GM21619 (cell line): Measurements from ENCODE around the gene TBC1D16.

ENCODE experiments used
- ATAC-seq: cut with Tn5 transposase; IDR thresholded peaks from one replicate; pipeline ENCODE4 v1.9.1; 2021; ENCODE audit not compliant: unreplicated experiment

The TBC1D16 gene

DNA sequence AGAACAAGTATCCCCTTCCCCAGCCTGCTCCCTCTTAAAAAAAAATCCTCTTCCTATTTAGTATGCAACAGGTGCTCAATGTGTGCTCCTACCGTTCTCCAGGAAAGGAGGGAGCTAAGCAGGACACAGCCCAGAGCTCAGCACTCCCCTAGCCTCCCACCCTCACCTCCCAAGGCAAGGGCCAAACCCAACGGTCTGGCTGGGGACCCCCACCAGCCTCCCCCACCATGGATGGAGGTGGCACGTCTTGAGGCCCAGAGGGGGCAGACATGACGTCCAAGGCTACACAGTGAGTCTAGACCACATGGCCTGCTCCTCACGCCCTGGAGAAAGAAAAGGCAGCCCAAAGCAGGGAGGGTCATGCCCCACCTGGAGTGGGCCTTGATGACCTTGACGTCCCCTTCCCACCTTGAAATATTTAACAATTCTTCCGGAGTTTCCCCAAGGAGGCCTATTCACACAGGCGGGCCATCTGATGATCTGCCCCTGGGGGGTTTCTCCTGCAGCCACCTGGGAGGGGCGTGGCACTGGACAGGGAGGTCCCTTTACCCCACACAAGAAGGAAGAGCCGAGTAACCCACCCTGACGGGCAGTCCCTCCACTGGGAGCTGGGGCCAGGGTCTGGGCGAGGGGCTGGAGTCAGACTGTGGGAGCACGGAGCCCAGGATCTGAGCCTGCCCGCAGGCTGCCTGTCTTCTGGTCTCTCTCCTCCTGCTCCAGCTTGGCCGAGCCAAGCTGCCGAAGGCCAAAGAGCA is 107.0 kb downstream of the TBC1D16 start:
- no peak for ATAC-seq

DNA sequence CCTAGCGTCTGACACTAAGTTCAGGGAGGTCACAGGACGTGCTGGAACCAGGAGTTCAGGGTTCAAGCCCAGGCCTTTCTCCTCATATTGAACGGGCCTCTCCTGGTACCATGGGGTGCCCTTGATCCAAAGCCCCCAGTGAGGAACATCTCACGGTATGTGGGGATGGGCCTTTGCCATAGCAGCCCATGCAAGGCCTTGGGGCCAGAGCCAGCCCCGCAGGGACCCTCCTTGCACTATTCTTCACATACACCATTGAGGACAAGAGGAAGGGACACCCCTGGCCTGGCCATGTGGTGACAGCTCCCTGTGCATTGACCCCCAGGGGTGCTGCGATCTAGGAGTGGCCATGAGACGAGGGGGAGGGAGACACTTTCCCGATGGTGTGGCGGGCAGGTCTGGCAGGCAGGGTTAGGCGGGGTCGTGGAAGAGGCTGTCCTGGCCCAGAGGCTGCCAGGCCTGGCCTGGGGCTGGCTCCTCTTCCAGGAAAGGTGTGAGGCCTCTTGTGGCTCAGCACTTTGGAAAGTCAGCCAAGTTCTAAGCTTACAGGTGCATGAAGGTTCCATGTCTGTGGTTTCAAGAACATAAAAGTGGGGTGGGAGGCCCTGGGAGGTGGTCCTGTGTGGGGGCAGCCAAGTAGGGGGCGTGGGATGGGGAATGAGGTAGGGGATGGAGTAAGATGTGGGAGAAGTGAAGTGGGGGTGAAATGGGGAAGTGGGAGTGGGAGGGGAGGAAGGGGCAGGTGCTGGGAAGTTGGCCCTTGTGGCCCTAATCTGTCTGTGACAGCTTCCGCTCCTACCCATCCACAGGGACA is 107.8 kb downstream of the TBC1D16 start:
- no peak for ATAC-seq

DNA sequence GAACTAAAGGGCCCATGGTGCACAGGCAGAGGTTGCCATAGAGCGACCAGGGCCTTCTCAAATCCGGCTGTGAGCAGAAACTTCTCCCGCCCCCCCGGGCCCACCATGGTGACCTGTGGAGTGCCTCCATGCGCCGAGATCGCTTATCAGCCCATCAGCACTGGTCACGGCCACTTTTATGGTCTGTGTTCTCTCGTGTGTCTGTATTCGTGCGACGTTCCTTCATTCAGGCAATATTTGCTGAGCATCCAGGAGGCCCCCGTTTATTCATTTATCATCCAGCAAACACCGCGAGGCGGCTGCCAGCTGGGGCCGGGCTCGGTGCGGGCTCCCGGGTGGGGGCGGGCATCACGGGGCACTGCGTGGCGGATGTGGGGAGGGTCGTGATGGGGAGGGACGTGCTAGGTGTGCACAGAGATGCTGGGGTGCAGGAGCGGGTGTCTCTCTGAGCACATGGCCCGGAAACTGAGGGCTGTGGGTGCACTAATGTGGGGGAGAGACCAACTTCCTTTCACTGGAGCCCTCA is 108.5 kb downstream of the TBC1D16 start:
- no peak for ATAC-seq

DNA sequence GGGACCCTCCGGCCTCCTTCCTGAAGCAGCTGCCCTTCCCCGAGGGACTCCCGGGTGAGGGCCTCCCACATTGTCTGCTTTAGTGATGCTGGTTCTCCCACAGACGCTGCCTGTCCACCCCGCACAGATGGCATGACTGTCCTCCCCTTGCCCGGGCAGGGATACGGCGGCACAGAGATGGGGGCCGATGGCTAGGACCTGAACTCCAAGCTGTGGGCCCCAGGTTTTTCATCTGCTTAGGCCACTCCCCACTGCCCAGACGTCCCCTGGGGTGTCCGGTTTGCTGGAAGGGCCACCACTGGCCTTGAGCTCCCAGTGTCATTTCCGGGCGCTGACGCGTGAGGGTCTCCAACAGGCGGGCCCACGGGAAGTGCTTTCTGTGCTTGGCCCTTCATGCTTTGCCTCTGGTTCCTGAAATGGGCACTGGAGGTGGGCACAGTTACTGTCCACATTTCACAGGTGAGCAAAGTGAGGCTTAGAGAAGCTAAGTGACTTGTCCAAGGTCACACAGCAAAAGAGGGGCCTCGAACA is 109.0 kb downstream of the TBC1D16 start:
- ATAC-seq, result no peak

DNA sequence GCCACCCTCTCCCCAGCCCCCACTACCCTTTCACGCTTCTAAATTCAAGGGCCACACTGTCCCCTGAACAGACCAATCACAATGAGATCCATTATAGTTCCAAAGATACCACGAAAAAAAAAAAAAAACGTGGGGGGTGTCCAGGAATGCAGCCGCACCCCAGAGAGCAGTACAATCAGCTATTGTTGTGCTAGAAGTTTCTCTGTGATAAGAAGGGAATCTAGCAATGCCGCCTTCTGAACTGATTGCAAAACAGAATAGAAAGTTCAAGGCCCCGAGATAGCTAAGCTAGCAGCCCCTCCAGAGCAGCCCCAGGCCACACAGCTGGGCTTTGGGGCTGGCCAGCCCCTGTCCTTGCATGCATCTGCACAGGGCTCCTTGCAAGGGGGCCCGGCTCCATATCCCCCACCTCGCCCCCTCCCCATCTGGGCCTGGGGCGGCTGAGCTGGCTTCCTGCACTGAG is 109.5 kb downstream of the TBC1D16 start:
- ATAC-seq, result no peak

DNA sequence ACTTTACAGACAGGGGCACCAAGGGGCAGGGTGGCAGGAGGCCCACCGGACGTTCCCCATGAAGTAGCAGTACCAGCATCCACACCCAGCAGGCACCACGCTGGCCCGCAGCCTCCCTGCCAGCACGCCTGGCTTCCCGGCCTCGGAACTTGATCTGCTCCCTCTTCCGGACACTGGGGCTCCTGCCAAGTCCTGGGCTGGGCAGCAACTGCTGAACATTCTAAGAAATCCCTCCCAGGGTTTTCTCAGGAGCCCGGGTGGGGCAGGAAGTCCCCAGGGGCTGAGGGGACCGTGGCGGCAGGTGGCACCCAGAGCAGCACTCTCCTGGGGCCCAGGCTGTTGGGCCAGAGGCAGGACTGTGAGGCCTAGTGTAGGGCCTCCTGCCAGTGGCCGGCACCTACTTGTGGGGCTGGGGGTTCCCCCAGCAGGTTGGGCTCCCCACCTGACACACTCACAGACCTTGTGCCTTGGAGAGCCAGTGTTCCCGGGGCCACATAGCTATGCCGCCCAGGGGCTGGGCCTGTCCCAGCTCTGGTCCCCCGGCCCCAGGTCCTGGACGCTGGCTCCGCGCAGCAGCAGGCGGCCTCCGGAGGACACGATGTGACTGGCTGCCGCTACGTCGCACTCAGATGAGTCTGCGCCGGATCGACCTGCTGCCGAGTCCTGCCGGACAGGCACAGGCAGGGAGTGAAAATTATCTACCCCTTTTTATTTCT is 110.3 kb downstream of the TBC1D16 start:
- ATAC-seq, result no peak

DNA sequence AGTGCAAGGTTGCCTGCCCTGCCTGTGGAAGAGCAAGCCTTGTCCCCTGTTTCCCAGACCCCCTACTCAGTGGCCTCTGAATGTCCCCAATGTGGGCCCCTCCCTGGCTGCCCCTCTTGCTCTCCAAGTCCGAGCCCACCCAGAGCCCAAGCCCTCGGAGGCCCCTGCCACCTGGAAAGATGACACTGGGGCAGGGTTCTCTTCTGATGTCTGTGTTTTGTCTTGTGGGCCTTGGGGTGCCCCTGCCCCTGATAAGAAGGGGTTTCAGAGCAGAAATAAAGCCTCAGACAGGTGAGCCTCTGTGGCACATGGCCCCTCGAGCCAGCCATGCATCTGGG is 111.1 kb downstream of the TBC1D16 start:
- ATAC-seq, result no peak

DNA sequence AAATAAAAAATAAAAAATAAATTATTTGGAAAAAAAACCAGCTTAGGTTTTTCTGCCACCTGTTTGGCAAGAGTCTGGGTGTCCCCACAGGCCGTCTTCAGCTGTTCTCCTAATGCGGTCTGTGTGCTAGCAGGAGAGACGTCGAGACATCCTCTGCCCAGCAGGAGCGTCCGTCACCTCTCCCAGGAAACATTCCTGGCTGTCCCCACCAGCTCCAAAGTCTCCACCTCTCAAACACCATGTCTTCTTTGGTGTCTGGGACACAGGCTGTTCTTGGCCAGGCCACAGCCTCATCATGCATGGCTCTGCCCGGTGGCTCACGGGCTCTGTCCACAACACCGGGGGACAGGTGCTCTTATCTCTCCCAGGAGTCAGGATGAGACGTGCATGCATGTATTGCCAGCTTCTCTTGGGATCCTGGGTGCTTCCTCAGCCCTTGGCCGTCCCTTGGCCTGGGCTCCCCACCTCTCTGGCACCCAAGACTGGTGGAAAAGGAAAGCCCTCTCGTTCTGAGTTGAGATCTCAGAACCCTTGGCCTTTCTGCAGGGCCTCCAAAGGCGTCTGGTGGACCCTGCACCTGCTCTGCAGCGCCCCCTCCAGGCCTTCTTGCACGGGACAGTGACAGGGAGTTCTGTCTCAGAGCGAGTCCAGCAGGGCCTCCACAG is 111.6 kb downstream of the TBC1D16 start:
- ATAC-seq, result no peak

DNA sequence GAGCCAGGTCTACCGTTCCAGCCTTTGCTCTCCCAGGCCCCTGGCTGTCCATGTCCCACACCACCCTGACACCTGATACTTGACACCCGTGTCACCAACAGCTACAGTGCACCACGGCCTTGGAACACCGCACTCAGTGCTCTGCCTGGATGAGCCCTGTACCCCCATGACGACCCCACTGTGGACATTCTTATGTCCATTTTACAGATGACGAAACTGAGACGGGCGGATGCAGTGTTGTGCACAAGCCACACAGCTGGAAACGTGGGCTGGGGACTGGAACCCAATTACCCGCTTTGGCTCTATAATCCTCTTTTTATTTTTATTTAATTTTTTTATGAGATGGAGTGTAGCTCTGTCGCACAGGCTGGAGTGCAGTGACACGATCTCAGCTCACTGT is 112.9 kb downstream of the TBC1D16 start:
- no peak for ATAC-seq

DNA sequence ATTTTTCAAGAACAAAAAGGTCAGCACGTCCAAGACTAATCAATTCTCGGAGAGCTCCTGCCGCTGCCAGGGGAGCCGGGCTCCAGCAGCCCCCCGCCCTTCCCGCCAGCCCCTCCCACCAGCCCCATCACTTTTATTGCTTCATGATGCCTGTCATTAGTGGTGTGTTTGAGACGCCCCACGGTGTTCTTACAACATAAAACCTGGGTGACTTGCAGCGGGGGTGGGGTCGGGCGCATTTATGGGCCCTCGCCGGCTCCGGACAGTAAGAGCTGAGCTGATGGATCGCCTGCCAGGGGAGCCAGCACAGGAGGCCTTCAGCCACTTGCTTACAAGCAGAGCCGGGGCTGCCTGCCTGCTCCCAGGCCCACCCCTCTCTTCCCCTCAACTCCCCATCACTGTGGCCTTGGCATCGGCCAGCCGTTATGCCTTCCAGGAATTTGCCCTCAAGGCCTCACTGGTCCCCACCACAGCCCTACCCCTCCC is 113.5 kb downstream of the TBC1D16 start:
- ATAC-seq, result no peak

DNA sequence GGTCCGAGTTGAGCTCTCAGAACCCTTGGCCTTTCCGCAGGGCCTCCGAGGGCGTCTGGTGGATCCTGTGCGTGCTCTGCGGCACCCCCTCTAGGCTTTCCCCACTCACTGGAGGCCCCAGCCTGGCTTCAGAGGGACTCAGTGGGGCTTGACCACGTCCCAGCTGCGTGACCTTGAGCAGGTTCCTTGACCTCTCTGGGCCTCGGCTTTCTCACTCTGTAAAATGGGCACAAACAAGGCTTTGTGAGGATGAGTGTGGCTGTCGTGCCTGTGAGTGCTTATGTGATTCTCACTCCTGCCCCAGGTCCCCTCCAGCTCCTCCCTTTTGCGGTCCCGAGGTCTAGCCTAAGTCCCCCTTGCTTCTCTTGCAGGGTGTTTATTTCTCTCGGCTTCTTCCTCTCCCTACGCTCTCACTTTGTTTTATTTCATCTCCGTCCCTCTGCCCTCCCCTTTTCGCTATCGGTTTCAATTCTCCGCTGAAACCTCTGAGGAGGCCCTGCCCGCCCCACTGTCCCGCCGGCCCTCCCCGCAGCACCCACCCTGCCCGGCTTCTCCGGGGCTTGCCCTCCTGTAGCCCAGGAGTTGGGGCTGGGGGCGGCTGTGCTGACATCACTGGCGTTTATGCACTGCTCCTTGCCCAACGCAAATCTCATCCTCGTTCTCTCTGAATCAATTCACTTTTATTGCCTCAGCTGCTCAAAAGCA is 114.1 kb downstream of the TBC1D16 start:
- ATAC-seq, result no peak

DNA sequence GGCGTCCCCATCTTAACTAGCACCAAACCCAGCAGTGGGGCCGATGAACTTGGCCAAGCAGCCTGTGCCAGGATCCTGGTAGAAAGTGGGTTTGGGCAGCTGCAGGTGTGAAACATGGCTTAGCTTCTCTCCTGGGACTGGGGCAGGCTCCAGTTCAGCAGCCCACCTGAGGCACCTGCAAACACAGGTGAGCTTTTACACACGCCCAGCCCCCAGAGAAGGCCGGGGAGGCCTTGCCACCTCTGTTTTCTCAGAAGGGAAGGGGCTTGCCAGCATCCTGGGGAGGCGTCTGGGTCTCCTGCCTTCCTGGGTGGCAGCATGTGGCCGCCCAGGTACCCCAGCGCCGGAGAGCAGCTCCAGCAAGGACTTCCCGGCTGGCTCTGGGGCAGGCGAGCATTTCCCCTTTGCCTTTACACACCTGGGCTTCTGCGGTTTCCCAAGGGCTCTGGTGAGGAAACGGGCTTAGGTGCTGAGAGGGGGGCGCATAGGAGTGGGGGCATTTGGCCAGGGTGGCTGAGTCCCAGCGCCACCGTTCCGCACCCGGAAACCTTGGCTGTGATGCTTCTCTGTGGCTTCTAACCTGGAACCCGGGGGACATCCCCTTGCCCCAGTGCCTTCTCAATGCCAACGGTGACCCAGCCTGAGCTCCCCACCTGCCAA is 114.8 kb downstream of the TBC1D16 start:
- ATAC-seq, result no peak

DNA sequence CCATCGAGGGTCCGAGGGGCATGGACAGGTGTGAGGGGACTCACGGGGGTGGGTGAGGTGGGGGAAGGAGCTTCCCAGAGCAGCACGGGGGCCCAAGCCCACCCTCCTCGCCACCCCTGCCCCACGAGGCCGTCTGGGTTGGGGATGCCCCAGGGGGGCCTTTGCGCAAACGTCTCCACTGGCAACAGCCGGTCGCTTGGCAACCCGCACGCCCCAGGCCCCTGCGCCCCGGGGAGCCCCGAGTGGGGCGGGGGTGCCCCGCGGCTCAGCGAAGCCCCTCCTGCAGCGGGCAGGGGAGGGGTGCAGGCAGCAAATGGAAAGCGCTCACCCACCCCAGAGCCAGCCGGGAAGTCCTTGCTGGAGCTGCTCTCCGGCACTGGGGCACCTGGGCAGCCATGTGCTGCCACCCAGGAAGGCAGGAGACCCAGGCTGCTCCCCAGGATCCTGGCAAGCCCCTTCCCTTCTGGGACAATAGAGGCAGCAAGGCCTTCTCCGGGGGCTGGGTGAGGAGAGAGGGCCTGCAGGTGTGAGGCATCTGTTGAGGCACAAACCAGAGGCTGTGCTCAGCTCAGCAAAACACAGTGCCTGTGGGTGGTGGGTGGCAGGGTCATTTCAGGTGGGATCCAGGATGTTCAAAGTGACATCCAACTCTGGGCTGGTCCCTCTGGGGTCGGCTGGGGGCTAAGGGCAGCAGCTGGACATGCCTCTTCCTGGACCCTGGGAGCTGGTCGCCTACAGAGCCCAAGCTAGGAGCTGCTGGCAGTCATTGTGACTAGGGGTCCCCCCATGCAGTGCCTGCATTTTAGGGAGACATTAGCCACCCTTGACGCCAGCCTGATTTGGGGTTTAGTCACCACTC is 115.6 kb downstream of the TBC1D16 start:
- ATAC-seq, result no peak

DNA sequence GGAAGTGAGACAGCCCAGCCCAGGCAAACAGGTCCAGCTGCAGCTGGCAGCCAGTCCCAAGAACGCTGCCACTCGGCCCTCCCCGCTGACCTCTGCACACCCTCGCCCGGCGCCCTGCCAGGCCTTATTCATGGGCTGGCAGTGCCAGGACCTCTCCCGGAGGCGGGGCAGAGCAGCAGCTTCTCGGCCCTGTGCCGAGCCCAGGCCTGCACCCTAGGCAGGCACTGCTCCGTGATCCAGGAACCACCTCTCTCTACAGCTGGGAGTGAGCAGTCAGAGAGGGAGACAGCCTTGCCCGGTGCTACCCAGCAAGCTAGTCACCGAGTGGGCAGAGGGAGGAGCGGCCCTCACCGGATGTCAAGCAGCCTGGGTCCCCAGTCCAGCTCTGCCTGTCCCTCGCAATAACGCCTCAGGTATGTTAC is 116.5 kb downstream of the TBC1D16 start:
- no peak for ATAC-seq

DNA sequence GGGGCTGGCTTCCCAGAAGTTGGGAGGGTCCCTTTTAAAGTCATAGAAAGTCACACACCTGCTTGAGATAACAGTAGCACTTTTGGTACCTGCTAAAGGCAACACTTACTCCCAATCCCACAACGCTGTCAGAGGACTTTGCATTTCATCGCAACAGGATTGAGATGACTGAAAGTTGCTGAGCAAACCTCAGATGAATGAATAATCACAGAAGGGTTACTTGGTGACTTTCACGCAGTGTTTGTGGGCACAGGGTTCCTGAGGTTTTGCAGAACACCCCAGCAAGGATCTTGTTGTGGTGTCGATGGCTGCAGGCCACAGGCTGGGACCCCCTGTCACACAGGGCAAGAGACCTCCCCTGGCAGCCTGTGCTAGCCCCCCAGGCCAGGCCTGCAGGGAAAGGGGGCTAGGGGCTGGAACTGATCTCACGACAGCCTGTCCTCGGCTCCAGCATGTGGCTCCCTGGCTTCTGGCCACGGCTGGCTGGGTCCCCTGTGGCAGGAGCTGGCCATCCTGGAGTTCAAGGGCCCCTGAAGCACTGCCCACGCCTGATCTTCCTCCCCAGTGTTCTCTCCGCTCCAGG is 117.0 kb downstream of the TBC1D16 start:
- no peak for ATAC-seq

DNA sequence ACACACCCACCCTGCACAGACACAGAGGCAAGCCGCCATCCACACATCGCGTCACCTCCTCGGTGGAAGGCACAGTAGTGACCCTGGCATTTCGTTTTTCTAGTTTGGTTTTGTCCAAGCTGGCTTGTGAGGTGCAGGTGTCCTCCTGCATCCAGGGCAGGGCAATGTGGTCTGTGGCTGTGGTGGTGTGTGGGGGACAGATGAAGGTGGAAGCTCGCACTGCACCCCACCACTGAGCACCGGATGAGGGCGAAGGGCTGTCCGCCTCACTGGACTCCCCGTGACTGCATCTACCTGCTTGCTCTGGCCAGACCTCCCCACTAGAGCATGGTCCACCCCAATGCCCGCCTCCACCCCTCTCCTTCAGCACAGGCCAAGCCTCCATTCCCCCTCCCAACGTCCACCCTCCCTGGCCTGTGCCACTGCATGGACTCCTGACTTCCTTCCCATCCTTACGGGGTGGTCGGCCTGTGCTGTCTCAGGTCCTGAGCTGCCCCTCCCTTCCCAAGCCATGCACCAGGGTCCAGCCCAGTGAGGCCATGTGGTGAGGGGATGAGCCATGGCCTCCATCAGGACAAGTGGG is 117.7 kb downstream of the TBC1D16 start:
- ATAC-seq, result no peak

DNA sequence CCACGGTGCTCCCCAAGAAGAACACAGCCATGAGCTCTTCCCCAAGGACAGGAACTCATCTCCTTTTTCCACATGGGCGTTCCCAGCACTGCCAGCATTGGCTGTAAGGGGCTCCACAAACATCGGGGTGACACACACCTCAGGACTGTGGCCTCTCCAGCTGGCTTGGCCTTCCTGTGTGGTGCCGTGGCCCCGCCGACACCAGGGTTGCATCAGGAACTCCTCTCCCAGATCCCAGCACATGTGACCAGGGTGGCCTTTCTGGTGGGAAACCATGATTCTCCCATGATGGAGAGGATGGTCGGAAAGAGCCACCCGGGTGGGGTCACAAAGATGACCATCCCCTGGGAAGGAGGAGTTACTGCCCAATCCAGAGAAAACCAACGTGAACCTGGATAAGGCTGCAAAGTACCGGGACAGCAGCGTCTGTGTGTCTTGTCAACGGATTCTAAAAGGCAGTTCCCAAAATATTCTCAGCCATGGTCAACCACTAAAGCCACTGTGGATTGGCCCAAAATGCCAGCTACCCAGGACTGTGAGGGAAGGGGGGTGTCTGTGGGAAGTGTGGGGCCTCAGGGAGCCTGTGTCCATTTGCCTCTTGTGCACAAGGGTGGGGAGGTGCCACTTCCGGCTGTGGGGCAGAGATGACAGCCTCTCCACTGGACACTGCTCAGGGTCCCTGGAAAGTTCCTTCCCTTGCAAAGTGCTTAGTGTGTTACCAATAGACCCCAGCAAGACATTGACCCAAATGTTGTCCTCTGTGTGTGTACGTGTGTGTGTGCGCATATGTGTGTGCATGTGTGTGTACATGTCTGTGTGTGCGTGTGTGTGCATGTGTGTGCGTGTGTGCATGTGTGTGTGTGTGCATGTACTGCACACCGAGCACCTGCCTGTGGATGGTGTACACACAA is 118.4 kb downstream of the TBC1D16 start:
- ATAC-seq, result no peak
